ENCODE measurements around the gene SDHB.
A peak's percentile ranks its signal among the peaks of the same experiment; 100 is the strongest.

The SDHB gene

DNA sequence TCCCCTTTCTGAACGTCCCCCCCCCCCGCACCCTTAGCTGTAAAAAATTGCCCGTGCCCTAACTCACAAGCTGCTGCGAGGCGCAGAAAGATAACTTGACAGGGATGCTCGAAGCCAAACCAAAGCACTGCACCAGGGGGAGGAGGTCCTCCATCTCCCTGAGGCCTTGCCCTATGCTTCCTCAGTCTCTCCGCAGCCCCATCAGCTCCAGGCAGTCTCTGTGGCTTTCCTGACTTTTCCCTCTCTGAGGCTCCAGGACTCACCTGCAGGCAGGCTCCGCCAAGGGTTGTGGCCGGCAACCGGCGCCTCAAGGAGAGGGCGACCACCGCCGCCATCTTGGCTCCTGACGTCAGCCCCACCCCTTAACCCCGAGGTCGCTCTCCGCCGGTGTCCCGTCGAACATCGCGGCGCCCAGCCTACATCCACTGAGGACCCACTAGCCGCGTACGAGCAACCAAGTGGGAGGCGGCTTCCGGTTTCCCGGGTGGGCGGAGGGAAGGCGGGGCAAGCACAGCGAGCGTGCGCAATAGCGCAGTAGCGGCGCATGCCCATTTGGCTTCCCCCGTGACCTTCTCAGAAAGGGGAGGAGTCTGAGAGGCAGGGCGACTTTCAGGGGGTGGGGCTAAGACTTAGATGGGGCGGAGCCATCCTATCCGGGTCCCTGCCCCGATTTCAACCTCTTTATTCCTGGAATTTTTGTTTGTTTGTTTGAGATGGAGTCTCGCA lies at the start of gene SDHB:
SDHB (minus strand) TSS at position 348 of the 726 bp plus-strand sequence; CDS start at position 335, 13 bp downstream.
- DNase-seq, result peak; percentile 97 to 100 (median 99)
- intact Hi-C loops (cut with DNase I), result loop anchor here (5.0 to 10.0 kb wide), 2 partner anchors 42 to 361 kb away; partner anchors contain the start of gene ATP13A2

DNA sequence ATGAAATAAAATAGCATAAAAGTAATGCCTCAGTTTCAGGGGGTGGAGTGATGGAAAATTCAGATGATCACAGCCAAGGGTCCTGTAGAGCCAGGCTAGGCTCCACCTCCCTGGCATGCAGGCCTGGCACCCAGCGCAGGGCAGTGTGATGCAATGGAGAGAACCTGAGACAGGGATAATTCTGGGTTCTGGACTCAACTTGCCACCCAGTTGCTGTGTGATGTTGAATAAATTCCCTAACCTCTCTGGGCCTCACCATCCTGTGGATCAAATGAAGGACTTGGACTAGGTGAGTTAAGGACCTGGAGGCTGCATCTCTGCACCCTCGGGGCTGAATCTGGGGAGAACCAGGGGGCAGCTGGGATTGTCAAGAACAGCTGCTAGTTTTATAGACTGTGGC lies 48.4 kb upstream of the SDHB start:
- intact Hi-C loops (cut with DNase I), result no loop called here
- no peak for DNase-seq

DNA sequence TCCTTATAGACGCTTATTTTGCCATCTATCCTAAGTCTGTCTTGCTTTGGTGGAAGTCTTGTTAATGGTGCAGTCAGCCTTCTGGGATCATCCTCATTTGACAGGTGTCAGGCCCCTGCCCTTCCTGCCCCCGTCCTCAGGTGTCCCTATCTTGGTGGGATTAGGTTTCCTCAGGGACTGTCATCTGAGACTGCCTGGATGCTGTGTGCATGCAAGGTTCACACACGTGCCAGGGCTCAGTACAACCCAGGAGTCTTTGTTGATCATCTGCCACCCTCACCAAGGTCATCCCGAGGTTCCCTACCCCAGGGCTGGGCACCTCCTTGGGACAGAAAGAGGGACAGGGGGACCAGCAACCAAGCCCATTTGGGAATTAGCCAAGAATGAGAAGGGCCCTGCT lies 47.4 kb upstream of the SDHB start:
- no peak for DNase-seq
- intact Hi-C loops (cut with DNase I), result no loop called here

DNA sequence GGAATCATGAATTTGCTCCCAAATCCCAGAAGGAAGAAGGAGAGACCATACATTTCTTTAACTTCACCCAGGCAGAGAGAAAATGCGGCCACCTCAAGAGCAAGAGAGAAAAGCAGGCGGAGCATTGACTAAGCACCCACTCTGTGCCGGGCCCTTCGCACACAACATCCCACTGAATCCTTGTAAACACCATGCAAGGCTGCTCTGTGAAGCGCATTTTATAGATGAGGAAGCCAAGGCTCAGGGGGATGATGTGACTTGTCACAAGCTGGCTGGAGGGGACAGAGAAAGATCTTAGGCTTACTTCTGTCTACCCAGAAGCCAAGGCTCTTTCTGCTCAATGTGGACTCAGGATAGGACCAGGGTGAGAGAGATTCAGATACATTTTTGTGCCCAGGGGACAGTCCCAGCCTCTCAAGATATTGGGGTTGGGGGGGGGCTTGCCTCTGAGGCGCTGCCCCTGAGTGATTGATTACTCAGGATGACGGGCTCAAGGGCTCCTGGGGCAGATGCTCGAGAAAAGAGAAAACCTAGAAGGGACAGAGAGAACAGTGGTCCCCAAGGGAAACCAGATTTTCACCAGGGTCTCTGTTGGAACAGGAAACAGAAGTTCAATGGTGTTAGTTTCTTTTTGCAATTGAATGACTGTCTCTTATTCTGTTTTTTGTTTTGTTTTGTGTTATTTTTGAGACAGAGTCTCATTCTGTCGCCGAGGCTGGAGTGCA lies 45.9 kb upstream of the SDHB start:
- intact Hi-C loops (cut with DNase I), result no loop called here
- no peak for DNase-seq

DNA sequence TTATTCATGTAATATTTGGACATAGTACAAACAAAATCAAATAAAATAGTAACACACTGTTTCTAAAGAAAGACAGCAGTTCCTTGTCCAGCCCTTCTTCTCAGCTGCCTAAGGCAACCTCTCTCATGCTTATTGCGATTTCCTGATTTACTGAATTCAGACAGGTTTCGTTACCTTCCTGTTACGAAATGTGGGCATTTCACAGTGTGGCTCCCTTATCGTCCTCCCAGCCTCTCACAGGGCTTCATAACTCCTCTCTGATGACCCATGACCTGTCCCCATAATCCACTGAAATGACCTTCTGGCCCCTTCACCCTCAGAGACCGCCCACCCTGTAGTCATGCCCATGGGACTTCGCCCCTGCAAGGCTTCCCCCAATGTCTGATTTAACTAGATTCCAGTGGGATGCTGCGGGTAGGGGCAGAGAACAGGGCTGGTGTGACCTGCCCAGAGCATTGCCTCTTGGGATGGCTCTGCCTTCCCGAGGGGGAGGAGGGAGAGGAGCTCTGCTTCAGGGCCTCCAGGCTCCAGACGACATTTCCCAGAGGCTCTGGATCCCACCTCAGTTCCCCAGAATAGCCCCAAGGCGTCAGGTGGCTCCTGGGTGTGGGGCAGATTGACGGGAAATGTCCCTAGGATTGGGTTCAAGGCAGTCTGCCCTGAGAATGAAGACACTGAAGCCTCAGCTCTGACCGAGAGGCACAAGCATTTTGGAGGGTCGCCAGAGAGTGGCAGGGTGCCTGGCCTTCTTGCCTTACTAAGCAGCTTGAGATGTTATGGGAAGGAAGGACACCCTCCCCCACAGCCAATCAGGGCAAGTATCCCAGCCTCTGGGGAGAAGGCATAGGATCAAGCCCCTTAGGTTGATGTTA lies 44.9 kb upstream of the SDHB start:
- intact Hi-C loops (cut with DNase I), result no loop called here
- DNase-seq, result peak in 39 of 42 donors; percentile 41 to 85 (median 66)

DNA sequence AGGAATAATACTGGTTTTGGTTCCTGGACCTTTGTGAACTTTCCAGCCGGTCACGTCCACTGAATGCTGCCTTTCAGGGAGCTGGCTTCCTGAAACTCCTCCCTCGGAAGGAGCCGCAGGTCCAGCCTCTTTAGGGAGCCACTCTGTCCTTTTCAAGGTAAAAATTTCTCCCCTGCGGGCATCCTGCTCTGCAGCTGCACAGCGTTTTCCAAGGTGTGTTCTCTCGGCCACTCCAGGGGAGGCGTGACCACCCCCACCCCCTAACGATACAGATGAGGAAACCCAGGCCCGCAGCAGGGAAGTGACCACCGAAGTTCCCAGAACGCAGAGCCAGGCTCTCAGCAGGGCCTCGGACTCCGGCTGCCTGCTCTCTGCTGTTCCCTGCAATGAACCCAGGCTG lies 44.0 kb upstream of the SDHB start:
- intact Hi-C loops (cut with DNase I), result no loop called here
- DNase-seq, result no peak

DNA sequence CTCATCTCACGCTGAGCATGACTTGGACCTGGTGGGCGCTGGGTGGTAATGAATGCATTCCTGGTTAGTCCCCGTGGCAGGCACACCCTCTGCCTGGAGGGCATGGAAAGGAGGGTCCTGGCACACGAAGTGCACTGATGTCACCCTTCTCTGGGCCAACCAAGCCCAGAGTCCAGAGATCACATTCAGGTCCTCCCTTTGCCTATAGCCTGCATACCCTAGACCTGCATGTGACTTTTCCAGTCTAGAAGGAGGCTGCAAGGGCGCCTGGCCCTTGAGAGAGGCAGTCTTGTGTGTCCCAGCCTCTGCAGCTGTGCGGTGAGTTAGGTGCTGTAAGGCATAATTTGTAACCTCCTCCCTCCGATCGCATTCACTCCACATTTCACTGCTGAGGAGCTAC lies 43.3 kb upstream of the SDHB start:
- intact Hi-C loops (cut with DNase I), result no loop called here
- no peak for DNase-seq

DNA sequence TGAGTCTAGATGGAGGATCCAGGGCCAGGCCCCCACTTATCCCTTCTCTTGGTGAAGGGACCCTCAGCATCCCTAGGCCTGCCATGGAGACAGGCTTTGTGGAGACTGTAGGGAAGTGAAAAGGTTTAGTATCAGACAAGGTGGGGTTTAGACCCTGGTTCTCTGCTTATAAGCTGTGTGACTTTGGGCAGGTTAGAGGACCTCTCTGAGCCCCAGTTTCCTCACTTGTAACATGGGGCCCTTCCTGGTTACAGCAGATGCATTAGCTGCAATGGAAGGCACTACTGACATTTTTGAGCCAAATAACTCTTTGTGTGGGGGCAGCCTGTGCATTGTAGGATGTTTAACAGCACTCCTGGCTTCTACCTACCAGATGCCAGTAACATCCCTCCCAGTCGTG lies 42.8 kb upstream of the SDHB start:
- intact Hi-C loops (cut with DNase I), result no loop called here
- no peak for DNase-seq

DNA sequence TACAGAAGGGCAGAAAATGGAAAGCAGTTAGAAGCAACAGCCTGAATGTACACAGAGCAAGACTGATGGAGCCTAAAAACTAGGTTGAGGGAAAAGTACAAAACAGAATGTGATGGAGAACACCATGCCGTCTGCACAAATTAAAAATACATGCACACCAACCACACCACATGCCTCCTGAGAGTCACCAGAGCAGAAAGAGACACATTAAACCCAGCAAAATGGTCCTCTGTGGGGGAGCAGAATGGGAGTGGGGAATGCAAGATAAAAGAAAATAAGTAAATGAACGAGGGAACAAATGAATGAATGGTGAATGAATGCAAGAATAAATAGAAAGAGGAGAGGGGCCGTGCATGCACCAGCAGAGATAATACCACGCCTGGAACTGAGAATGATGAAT lies 41.3 kb upstream of the SDHB start:
- no peak for DNase-seq
- intact Hi-C loops (cut with DNase I), result no loop called here

DNA sequence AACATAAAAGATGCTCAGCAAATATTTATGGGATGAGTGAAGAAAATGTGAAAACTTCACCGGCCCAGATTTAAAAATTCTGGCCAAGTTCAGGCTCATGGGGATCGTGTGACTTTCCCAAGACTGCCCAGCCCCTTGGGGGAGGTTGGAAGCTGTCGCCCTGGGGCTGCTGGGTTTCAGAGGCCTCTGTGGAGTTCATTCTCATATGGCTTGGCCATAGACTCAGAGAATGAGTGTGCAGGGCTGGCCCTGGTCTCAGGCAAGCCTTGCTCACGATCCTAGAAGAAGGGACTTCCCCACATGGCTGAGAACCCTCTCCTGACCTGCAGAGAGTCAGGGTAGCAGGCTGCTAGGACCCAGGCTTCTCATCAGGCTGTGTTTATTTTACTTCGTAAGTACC lies 40.8 kb upstream of the SDHB start:
- intact Hi-C loops (cut with DNase I), result no loop called here
- DNase-seq, result no peak

DNA sequence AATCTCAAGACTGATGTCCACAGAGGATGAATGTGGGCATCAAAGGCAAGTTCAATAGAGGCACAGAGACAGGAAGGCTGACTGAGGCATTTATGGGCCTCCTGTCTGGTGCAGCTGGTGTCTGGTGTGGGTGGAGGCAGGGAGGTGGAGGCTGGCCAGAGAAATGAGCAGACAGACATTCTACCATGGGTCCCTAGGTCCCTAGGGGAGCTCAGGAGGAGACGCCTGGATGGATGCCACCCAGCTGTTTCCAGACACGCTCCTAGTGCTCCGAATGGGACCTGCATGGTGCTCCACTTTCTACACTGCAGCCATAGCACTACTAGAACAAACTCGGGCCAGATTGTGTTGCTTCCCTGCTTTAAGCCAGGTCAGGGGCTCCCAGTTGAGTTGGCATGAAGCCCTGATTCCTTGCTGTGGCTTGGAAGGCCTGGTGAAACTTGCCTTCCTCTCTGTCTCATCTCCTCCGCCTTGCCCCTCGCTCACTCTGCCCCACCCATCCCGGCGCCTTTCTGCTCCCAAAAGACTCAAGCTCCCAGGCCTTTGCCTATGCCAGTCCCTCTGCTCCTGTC lies 40.1 kb upstream of the SDHB start:
- intact Hi-C loops (cut with DNase I), result no loop called here
- DNase-seq, result peak in 1 of 42 donors; percentile 61

DNA sequence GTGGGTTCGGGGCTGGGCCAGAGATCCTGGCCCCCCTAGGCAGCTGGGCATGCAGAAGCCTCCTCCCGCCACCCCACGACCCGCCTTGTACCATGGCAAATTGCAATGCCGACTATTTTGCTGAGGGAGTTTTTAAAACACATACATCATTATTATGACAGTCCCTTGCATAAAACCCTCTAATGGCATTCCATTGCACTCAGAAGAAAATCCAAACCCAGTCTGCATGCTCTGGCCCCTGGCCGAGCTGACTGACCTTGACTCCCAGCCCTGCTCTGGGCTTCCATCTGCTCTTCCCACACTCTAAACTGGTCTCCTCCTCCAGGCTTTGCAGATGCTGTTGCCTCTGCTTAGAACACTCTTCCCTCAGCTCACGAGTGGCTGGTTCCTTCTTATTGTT lies 37.4 kb upstream of the SDHB start:
- DNase-seq, result no peak
- intact Hi-C loops (cut with DNase I), result no loop called here

DNA sequence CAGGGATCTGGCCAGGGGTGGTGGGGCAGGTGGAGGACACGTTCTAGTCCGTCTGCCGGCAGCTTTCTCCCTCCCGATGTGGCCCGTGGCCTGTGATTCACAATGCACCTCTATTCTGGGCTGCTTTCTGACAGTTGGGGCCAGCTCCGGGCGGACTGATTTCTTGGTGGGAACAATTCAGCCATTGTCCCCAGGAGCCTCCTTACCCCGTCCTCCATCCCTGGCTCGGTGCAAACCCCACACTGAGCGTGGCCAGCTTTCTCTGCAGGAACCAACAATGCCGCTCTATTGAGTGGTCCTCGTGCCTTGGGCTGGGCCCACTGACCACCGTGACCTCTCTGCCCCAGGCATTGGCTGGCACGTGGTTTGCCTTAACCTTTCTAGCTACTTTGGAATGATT lies 35.7 kb upstream of the SDHB start:
- DNase-seq, result peak; percentile 78 to 97 (median 91)
- intact Hi-C loops (cut with DNase I), result no loop called here

DNA sequence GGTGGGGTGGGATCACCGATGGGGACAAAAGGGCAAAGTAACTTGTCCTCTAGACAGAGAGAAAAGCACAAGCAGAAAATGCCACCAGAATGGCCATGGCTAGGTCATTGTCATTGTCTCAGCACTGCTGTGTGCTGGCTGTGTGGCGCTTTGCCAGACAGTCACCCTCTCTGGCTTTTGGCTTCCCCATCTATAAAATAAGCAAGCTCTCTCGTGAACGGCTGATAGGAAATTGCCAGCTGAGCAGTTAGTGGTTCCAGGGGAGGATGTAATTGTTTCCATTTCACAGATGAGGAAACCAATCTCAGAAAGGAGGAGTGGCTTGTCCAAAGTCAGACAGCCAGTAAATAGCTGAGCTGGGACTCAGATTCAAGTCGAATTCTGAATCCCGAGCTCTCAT lies 32.9 kb upstream of the SDHB start:
- no peak for DNase-seq
- intact Hi-C loops (cut with DNase I), result no loop called here

DNA sequence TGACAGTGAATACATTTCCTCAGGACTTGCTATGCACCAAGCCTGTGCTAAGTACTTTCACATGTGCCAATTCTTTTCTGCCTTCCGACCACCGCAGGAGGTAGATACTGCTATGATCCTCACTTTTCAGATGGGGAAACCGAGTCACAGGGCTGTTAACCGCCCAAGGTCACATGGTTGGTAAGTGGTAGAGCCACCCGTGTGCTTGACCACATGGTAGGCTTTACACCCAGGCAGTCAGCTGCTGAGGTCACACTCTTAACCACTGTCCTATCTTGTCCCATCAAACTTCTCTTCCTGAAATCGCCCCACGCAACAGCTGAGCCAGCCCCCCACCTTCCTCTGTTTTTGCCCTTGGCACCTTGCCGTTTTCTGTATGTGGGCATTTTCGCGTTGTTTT lies 31.0 kb upstream of the SDHB start:
- intact Hi-C loops (cut with DNase I), result no loop called here
- no peak for DNase-seq

DNA sequence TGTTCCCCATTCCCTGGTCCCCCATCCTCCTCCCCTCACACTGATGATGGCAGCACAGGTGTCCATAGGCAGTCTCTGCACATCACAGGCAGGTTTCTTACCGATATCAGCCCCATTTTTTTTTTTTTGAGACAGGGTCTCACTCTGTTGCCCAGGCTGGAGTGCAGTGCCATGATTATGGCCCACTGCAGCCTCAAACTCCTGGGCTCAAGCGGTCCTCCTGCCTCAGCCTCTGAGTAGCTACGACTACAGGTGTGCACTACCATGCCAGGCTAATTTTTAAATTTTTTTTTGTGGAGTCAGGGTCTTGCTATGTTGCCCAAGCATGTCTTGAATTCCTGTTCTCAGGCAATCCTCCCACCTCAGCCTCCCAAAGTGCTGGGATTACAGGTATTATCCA lies 28.9 kb upstream of the SDHB start:
- intact Hi-C loops (cut with DNase I), result no loop called here
- DNase-seq, result no peak

DNA sequence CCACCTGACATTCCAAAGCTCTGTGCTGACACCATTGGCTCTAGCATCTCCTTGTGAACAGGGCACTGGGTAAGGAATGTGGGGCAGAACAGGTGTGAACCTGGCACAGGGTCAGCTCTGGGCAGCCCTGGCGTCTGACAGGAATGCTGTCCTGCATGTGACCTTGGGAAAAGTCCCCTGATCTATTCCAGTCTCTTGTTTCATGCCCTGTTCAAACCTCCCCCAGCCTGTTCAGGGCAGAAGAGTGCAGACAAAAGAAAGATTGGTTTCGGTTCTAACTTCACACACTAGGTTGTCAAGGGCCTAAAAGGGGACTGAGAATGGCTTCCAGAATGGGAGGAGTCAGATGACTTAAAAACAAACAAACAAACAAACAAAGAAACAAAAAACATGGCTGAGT lies 27.6 kb upstream of the SDHB start:
- no peak for DNase-seq
- intact Hi-C loops (cut with DNase I), result no loop called here

DNA sequence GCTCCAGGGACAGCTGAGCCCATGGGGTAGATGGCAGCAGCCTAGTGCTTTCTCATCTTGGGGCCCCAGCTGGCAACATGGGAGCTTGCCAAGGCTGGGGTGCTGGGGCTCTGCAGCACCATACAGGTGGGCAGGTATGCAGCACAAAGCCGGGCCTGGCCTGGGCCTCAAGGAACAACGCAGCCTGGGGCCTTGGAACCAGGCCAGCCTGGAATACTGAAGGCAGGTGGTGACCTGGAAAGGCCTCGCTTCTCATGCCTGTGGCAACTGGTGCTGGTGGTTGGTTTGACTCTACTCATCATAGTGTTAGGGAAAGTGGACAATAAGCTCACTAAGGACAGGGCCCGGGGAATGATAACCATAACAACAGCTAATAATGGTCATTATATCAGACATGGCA lies 27.0 kb upstream of the SDHB start:
- intact Hi-C loops (cut with DNase I), result no loop called here
- DNase-seq, result no peak

DNA sequence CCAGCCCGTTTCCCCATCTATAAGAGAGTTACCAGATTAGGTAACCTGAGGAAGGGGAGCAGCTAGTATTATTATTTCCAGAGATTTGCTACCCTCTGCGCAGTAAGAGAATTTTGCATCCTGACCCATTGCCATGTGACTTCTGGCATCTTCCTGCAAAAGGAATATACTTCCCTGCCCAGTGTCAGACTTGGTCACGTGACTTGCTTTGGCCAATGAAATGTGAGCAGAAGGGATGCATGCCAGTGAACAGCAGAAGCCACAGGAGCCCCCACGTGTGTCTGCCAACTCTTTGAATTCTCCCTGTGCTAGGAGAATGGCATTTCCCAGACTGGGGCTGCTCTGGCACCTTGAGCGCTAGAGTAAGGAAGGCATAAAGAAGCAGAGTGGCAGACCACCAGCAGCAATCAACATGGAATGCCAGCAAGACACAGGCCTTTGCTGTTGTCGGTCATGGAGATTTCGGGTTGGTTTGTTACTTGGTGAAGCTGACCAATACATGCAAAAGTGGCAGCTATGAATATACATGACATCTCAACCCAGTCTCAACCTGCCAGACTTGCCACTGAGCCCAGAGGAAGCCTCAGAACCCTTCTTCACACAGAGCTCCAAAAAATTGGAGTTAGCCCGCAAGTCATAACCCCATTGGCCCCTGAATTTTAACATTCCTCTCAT lies 26.4 kb upstream of the SDHB start:
- intact Hi-C loops (cut with DNase I), result no loop called here
- no peak for DNase-seq
